Body of pancreas (tissue), 4 donors: Measurements from ENCODE around the gene USP12.

Source experiments
- CTCF ChIP-seq, 7 experiments: fragments of 450-650 bp in 4 of 7; fragments of 200-600 bp in 3 of 7; sonication (generic) in 3 of 7; IDR thresholded peaks; one replicate each; pipeline ENCODE4 v1.5.1; 2016 to 2019; ENCODE audit warnings: antibody characterized with exemption in 7 of 7
- POLR2A ChIP-seq, 3 donors: fragments of 450-650 bp; IDR thresholded peaks; one replicate each; pipeline ENCODE4 v1.6.1; 2016; ENCODE audit warnings: antibody characterized with exemption in 3 of 3, mild to moderate bottlenecking in 2 of 3

- no peak for TF ChIP-seq CTCF (IDR thresholded peaks at IDR 0.05)
- no peak for TF ChIP-seq POLR2A (IDR thresholded peaks at IDR 0.05)
Observed at GRCh38 chr13:27027086-27027667, 144.4 kb downstream of the USP12 start.
